ENCODE results near the gene MRPL39. TPM values are rescaled to one million over a fixed set of nuclear protein-coding genes. Genes with fewer than 3 reads are reported as not detected.
A peak's percentile ranks its signal among the peaks of the same experiment; 100 is the strongest.

Gene MRPL39
- total RNA-seq (10 to 100 TPM; 19.4 to 85.5 (median 42.8) TPM), polyA plus RNA-seq (10 to 100 TPM; 22.5 to 90.7 (median 40.7) TPM)
- long read RNA-seq, donor 1, transcript MRPL39-202 (10 exons, 1,110 nt), result major isoform, 76 of 81 reads
- long read RNA-seq, donor 1, partial matches to known transcripts, result 0 of 81 reads
- long read RNA-seq, donor 1, other reads (novel, unspliced or antisense), result 5 of 81 reads
- long read RNA-seq, donor 2, transcript MRPL39-202 (10 exons, 1,110 nt), result major isoform, 35 of 35 reads
- long read RNA-seq, donor 2, partial matches to known transcripts, result 0 of 35 reads
- long read RNA-seq, donor 2, other reads (novel, unspliced or antisense), result 0 of 35 reads
- long read RNA-seq, donor 3, transcript MRPL39-202 (10 exons, 1,110 nt), result major isoform, 53 of 58 reads
- long read RNA-seq, donor 3, partial matches to known transcripts, result 0 of 58 reads
- long read RNA-seq, donor 3, other reads (novel, unspliced or antisense), result 5 of 58 reads
- long read RNA-seq, donor 4, transcript MRPL39-202 (10 exons, 1,110 nt), result major isoform, 31 of 32 reads
- long read RNA-seq, donor 4, partial matches to known transcripts, result 0 of 32 reads
- long read RNA-seq, donor 4, other reads (novel, unspliced or antisense), result 1 of 32 reads
- long read RNA-seq, donor 5, transcript MRPL39-202 (10 exons, 1,110 nt), result major isoform, 65 of 73 reads
- long read RNA-seq, donor 5, partial matches to known transcripts, result 3 of 73 reads
- long read RNA-seq, donor 5, other reads (novel, unspliced or antisense), result 5 of 73 reads
- long read RNA-seq, donor 6, transcript MRPL39-202 (10 exons, 1,110 nt), result major isoform, 31 of 36 reads
- long read RNA-seq, donor 6, partial matches to known transcripts, result 1 of 36 reads
- long read RNA-seq, donor 6, other reads (novel, unspliced or antisense), result 4 of 36 reads
- long read RNA-seq, donor 7, transcript MRPL39-202 (10 exons, 1,110 nt), result major isoform, 11 of 11 reads
- long read RNA-seq, donor 7, partial matches to known transcripts, result 0 of 11 reads
- long read RNA-seq, donor 7, other reads (novel, unspliced or antisense), result 0 of 11 reads
- long read RNA-seq, donor 8, transcript MRPL39-202 (10 exons, 1,110 nt), result major isoform, 34 of 34 reads
- long read RNA-seq, donor 8, partial matches to known transcripts, result 0 of 34 reads
- long read RNA-seq, donor 8, other reads (novel, unspliced or antisense), result 0 of 34 reads
- long read RNA-seq, donor 9, transcript MRPL39-202 (10 exons, 1,110 nt), result major isoform, 31 of 37 reads
- long read RNA-seq, donor 9, partial matches to known transcripts, result 0 of 37 reads
- long read RNA-seq, donor 9, other reads (novel, unspliced or antisense), result 6 of 37 reads
- long read RNA-seq, donor 10, transcript MRPL39-202 (10 exons, 1,110 nt), result major isoform, 11 of 11 reads
- long read RNA-seq, donor 10, partial matches to known transcripts, result 0 of 11 reads
- long read RNA-seq, donor 10, other reads (novel, unspliced or antisense), result 0 of 11 reads

GRCh38 chr21:25607151-25608043 lies at the start of gene MRPL39:
Gene MRPL39, minus strand, starts transcription at chr21:25607481. Its CDS starts 6 bp downstream, at chr21:25607475.
- H3K4me3 ChIP-seq, result peak within 1 kb of the TSS; percentile 75 to 92 (median 82)
- WGBS, 4 donors, result 0 to 1% (median 0%) methylated on average over 37 to 71 of the region's 71 CpGs
- H3K4me1 ChIP-seq (replicated peaks in 1 of 2), result peaks cover 0 to 27% of the 10 kb centered on the region in 2 donors
- DNase-seq, result peak; percentile 83 to 93 (median 90)
- H3K9me3 ChIP-seq (replicated peaks in 1 of 3), result no peaks in the 10 kb centered on the region
- intact Hi-C loops (cut with DNase I), result loop anchor here (2.0 to 5.0 kb wide), 2 partner anchors 99 to 100 kb away; no protein-coding TSS in a partner anchor
- peaks cover 0 to 12% of the 10 kb centered on the region in 2 donors for H3K36me3 ChIP-seq (replicated peaks in 1 of 2)
- H3K27me3 ChIP-seq, result no peaks in the 10 kb centered on the region
- TF ChIP-seq CTCF (IDR thresholded peaks at IDR 0.05) (peak; percentile 23 to 62 (median 48)), POLR2A (IDR thresholded peaks at IDR 0.05) (peak in 1 of 2 donors; percentile 51)
- peak within 1 kb of the TSS; percentile 34 to 91 (median 84) for H3K27ac ChIP-seq

- no peaks in the 10 kb centered on the region for H3K4me1 ChIP-seq (replicated peaks in 1 of 2)
- H3K27me3 ChIP-seq, result no peaks in the 10 kb centered on the region
- H3K36me3 ChIP-seq (replicated peaks in 1 of 2), result no peaks in the 10 kb centered on the region
- WGBS, 4 donors, result 84 to 94% (median 92%) methylated on average over 2 of the region's 2 CpGs
- no peak overlapping the region for H3K27ac ChIP-seq
- no peak for DNase-seq
- no peak overlapping the region for H3K4me3 ChIP-seq
- TF ChIP-seq CTCF (IDR thresholded peaks at IDR 0.05) (no peak), POLR2A (IDR thresholded peaks at IDR 0.05) (no peak)
- intact Hi-C loops (cut with DNase I), result no loop called here
- no peaks in the 10 kb centered on the region for H3K9me3 ChIP-seq (replicated peaks in 1 of 3)
These were observed 49.1 kb upstream of the MRPL39 start for GRCh38 chr21:25656412-25656811.

DNA sequence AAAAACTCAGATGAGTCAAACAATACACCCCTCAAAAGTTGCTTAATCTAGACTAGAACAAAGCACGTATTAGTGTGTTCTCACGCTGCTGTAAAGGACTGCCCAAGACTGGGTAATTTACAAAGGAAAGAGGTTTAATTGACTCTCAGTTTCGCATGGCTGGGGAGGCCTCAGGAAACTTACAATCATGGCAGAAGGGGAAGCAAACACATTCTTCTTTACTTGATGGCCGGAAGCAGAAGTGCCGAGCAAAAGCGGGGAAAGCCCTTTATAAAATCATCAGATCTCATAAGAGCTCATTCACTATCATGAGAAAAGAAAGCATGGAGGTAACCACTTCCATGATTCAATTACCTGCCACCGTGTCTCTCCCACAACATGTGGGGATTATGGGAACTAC lies 41.9 kb upstream of the MRPL39 start:
- H3K4me1 ChIP-seq (replicated peaks in 1 of 2), result no peaks in the 10 kb centered on the region
- H3K36me3 ChIP-seq (replicated peaks in 1 of 2), result no peaks in the 10 kb centered on the region
- 70 to 94% (median 86%) methylated on average over 7 of the region's 7 CpGs for WGBS, 4 donors
- no peak overlapping the region for H3K4me3 ChIP-seq
- no peak for TF ChIP-seq POLR2A (IDR thresholded peaks at IDR 0.05)
- TF ChIP-seq CTCF (IDR thresholded peaks at IDR 0.05), result no peak
- no peak for DNase-seq
- H3K27ac ChIP-seq, result no peak overlapping the region
- no peaks in the 10 kb centered on the region for H3K27me3 ChIP-seq
- intact Hi-C loops (cut with DNase I), result no loop called here
- H3K9me3 ChIP-seq (replicated peaks in 1 of 3), result no peaks in the 10 kb centered on the region
